Stimulated activated CD4-positive, alpha-beta T cell treated with anti-CD3 and anti-CD28 coated beads, Interleukin-1b, Interleukin-23, amount 100 ng/mL, for 1 hour (primary cell): Measurements from ENCODE around the gene ITGB5.
"Not testable (repeated sequence)": the region's sequence is repeated elsewhere in the genome, so short reads cannot be mapped to it uniquely, and the experiment has no call there.

Source experiments
- DNase-seq, 2 donors: peaks; one replicate each; pipeline ENCODE4 v3.0.0-alpha.2; 2020; ENCODE audit warnings: low read depth in 2 of 2

Gene ITGB5

GRCh38 chr3:124757926-124758325 lies 129.2 kb downstream of the ITGB5 start:
- DNase-seq: not testable (repeated sequence)

- no peak for DNase-seq
Observed at GRCh38 chr3:124752051-124752450, 135.1 kb downstream of the ITGB5 start.

GRCh38 chr3:124751501-124751900 lies 135.7 kb downstream of the ITGB5 start:
- no peak for DNase-seq

- DNase-seq: not testable (repeated sequence)
Observed at GRCh38 chr3:124749877-124750276, 137.3 kb downstream of the ITGB5 start.

GRCh38 chr3:124748560-124749198 lies 138.5 kb downstream of the ITGB5 start:
- no peak for DNase-seq

GRCh38 chr3:124747111-124747981 lies 139.8 kb downstream of the ITGB5 start:
- DNase-seq: no peak

GRCh38 chr3:124745756-124746155 lies 141.4 kb downstream of the ITGB5 start:
- no peak for DNase-seq

GRCh38 chr3:124741027-124741426 lies 146.1 kb downstream of the ITGB5 start:
- DNase-seq: no peak

- DNase-seq: no peak
Observed at GRCh38 chr3:124731760-124732159, 155.4 kb downstream of the ITGB5 start.

- no peak for DNase-seq
Observed at GRCh38 chr3:124730941-124731297, 156.2 kb downstream of the ITGB5 start.

- DNase-seq: peak; percentile 68 to 95
Observed at GRCh38 chr3:124730129-124730940, 156.8 kb downstream of the ITGB5 start, which contains the start of gene UMPS. TSS of gene UMPS (plus strand) at chr3:124730452. CDS start at chr3:124730472, 20 bp downstream.

GRCh38 chr3:124722589-124722988 lies 164.6 kb downstream of the ITGB5 start:
- no peak for DNase-seq

GRCh38 chr3:124714223-124714853 lies 172.8 kb downstream of the ITGB5 start:
- no peak for DNase-seq
